ENCODE measurements around the gene ZBTB22. TPM values are rescaled to one million over a fixed set of nuclear protein-coding genes. Genes with fewer than 3 reads are reported as not detected.
A peak's percentile ranks its signal among the peaks of the same experiment; 100 is the strongest.

The ZBTB22 gene
- total RNA-seq, 4 donors from 2014 or later, result 17.9 to 30.3 (median 26.3) TPM

DNA sequence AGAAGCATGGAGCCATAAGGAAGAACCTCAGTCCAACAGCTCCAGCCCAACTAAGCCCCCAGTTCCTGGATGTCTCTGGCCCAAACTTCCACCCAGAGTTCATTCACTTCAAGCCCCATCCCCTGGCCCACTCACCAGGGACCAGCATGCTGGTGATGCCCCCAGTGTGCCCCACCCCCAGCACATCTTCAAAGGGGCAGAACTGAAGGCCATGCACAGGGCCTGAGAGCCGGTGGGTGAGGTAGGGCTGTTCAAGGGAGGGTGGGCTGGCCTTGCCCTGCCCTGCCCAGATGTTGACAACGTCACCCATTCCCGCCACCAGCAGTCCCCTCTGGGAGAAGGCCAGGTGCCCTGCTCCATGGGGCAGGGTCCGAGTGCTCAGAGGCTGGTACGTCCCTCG is 37.0 kb downstream of the ZBTB22 start:
- WGBS, 2 donors, result 80 to 94% methylated on average over 2 to 5 of the region's 6 CpGs

DNA sequence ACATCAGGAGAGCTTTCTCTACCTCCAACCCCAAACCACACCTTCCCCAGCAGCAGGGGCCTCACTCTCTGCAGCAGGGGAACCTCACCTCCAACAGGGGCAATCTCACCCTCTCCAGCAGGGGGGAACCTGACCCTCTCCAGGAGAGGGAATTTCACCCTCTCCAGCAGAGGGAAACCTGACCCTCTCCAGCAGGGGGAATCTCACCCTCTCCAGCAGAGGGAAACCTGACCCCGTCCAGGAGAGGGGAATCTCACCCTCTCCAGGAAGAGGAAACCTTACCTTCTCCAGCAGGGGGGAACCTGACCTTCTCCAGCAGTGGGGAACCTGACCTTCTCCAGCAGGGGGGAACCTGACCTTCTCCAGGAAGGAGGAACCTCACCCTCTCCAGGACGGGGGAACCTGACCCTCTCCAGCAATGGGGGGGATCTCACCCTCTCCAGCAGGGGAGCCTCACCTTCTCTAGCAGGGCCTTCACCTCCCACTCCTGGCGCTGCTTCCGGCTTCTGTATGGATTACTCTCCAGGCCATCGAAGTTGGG is 37.5 kb downstream of the ZBTB22 start:
- Histone ChIP-seq H3K4me1 (peaks cover 17 to 22% of the 10 kb centered on the region in 2 donors), H3K36me3 (peaks cover 14 to 31% of the 10 kb centered on the region in 2 donors), H3K27me3 (no peaks in the 10 kb centered on the region), H3K27ac (no peak overlapping the region), H3K9me3 (no peaks in the 10 kb centered on the region), H3K4me3 (replicated peaks in 1 of 3) (no peak overlapping the region)
- no peak for DNase-seq
- intact Hi-C loops (cut with DNase I), result no loop called here
- TF ChIP-seq, protein P1, sequence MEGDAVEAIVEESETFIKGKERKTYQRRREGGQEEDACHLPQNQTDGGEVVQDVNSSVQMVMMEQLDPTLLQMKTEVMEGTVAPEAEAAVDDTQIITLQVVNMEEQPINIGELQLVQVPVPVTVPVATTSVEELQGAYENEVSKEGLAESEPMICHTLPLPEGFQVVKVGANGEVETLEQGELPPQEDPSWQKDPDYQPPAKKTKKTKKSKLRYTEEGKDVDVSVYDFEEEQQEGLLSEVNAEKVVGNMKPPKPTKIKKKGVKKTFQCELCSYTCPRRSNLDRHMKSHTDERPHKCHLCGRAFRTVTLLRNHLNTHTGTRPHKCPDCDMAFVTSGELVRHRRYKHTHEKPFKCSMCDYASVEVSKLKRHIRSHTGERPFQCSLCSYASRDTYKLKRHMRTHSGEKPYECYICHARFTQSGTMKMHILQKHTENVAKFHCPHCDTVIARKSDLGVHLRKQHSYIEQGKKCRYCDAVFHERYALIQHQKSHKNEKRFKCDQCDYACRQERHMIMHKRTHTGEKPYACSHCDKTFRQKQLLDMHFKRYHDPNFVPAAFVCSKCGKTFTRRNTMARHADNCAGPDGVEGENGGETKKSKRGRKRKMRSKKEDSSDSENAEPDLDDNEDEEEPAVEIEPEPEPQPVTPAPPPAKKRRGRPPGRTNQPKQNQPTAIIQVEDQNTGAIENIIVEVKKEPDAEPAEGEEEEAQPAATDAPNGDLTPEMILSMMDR (IDR thresholded peaks at IDR 0.05), result peak in 1 of 6 experiments; percentile 19
- TF ChIP-seq POLR2A (IDR thresholded peaks at IDR 0.05), result no peak
- WGBS, 2 donors, result 64 to 75% methylated on average over 4 to 5 of the region's 5 CpGs

More for the DNA sequence above, 37.0 kb downstream of the ZBTB22 start:
- Histone ChIP-seq H3K27me3 (no peaks in the 10 kb centered on the region), H3K36me3 (peaks cover 13 to 31% of the 10 kb centered on the region in 2 donors), H3K4me1 (peaks cover 17 to 22% of the 10 kb centered on the region in 2 donors), H3K4me3 (replicated peaks in 1 of 3) (no peak overlapping the region), H3K27ac (no peak overlapping the region), H3K9me3 (no peaks in the 10 kb centered on the region)
- DNase-seq, result no peak
- intact Hi-C loops (cut with DNase I), result no loop called here
- TF ChIP-seq, protein P1 (IDR thresholded peaks at IDR 0.05), result no peak
- TF ChIP-seq POLR2A (IDR thresholded peaks at IDR 0.05), result no peak

DNA sequence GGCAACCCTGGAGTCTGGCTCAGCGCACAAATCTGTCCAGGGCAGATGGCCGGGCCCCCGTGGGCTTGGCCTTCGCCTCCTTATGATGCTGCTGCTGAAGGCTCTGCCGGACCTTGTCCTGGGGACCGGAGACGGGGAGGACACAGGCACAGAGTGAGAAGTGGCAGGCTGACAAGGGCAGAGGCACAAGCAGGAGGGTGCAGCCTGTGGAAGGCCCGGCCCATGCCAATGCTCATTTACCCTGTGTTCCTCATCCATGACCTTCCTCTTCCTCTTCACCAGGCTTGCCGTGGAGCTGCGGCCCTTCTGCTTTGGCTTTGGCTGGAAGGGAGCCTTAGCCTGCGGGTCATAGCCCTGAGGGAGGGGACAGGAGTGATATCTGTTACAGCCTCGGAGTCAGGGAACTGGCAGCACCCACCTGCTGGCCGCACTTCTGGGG is 38.3 kb downstream of the ZBTB22 start:
- no peak overlapping the region for H3K27ac ChIP-seq
- intact Hi-C loops (cut with DNase I), result no loop called here
- 86 to 90% methylated on average over 12 to 13 of the region's 13 CpGs for WGBS, 2 donors
- H3K4me1 ChIP-seq, result peaks cover 17 to 25% of the 10 kb centered on the region in 2 donors
- H3K36me3 ChIP-seq, result peaks cover 14 to 28% of the 10 kb centered on the region in 2 donors
- H3K4me3 ChIP-seq (replicated peaks in 1 of 3), result no peak overlapping the region
- no peaks in the 10 kb centered on the region for H3K9me3 ChIP-seq
- no peaks in the 10 kb centered on the region for H3K27me3 ChIP-seq
- no peak for DNase-seq
- no peak for TF ChIP-seq POLR2A (IDR thresholded peaks at IDR 0.05)
- TF ChIP-seq, protein P1 (IDR thresholded peaks at IDR 0.05), result no peak

DNA sequence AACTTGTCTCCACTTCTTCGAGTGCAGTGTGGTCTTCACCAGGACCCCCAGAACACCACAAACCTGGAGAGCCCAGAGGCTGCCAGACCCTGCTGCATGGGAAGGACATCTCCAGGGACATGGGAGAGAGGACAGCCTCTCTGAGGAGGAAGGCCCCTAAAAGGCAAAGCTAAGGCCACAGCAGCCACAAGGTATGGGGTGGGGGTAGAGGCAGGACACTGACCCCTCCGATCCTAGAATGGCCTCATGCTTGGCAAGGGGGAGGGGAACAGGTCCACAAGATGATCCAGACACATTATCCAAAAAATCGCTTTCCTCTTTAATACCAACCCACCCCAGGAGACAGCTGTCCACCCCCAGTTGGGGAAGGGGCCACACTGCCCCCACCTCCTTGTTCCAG is 38.7 kb downstream of the ZBTB22 start:
- intact Hi-C loops (cut with DNase I), result no loop called here
- H3K4me1 ChIP-seq, result peaks cover 17 to 30% of the 10 kb centered on the region in 2 donors
- WGBS, 2 donors, result 89 to 94% methylated on average over 3 of the region's 3 CpGs
- no peaks in the 10 kb centered on the region for H3K9me3 ChIP-seq
- no peak for DNase-seq
- no peak overlapping the region for H3K27ac ChIP-seq
- TF ChIP-seq POLR2A (IDR thresholded peaks at IDR 0.05), result no peak
- TF ChIP-seq, protein P1 (IDR thresholded peaks at IDR 0.05), result no peak
- peaks cover 17 to 29% of the 10 kb centered on the region in 2 donors for H3K36me3 ChIP-seq
- no peaks in the 10 kb centered on the region for H3K27me3 ChIP-seq
- H3K4me3 ChIP-seq (replicated peaks in 1 of 3), result no peak overlapping the region

DNA sequence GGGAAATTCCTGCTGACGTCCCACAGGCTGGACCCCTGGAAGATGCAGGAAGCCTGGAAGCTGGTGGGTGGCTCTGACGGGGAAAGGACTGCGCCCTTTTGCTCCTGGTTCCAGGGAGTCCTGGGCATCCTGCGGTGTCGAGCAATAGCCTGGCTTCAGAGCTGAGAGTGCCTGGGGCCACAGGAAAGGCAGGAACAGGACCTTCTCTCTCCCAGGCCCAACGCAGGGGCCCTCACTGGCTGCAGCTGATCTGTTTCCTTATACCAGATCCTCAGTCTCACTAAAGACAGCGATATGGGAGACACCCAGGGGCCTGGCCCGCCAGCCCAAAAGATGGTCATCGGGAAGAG is 39.2 kb downstream of the ZBTB22 start:
- 80 to 84% methylated on average over 9 of the region's 9 CpGs for WGBS, 2 donors
- no peaks in the 10 kb centered on the region for H3K27me3 ChIP-seq
- no peak overlapping the region for H3K27ac ChIP-seq
- TF ChIP-seq, protein P1 (IDR thresholded peaks at IDR 0.05), result no peak
- no peak for TF ChIP-seq POLR2A (IDR thresholded peaks at IDR 0.05)
- H3K36me3 ChIP-seq, result peaks cover 20 to 29% of the 10 kb centered on the region in 2 donors
- intact Hi-C loops (cut with DNase I), result no loop called here
- DNase-seq, result no peak
- H3K4me1 ChIP-seq, result peaks cover 17 to 34% of the 10 kb centered on the region in 2 donors
- no peaks in the 10 kb centered on the region for H3K9me3 ChIP-seq
- H3K4me3 ChIP-seq (replicated peaks in 1 of 3), result no peak overlapping the region
